OCI-LY1 (cell line): ENCODE data around the gene TEKT2.

Experiments
- H2AFZ ChIP-seq: fragments of 200-600 bp; sonication (generic), shearing (Covaris generic); 2 replicates; pipeline ENCODE4 v1.6.0; 2014; ENCODE audit warnings: antibody characterized with exemption, mild to moderate bottlenecking, low read length
- H3F3A ChIP-seq: fragments of 200-600 bp; sonication (generic), shearing (Covaris generic); 2 replicates; pipeline ENCODE4 v1.6.0; 2014; ENCODE audit warnings: mild to moderate bottlenecking, antibody characterized with exemption, low read length, moderate library complexity; ENCODE audit not compliant: insufficient read depth
- H3K27ac ChIP-seq: fragments of 200-600 bp; sonication (generic); 2 replicates; pipeline ENCODE4 v1.5.1; 2014; ENCODE audit warnings: low read length, mixed run types, mild to moderate bottlenecking, low read depth; ENCODE audit not compliant: poor library complexity, severe bottlenecking
- H3K27me3 ChIP-seq: fragments of 200-600 bp; sonication (generic); 2 replicates; pipeline ENCODE4 v1.6.0; 2014; ENCODE audit warnings: antibody characterized with exemption, mild to moderate bottlenecking, low read length, moderate library complexity; ENCODE audit not compliant: insufficient read depth
- H3K36me3 ChIP-seq: fragments of 200-600 bp; sonication (generic); 2 replicates; pipeline ENCODE4 v1.6.1; 2014; ENCODE audit warnings: mild to moderate bottlenecking, antibody characterized with exemption, low read length, moderate library complexity, mixed read lengths; ENCODE audit not compliant: insufficient read depth
- H3K4me1 ChIP-seq: fragments of 200-600 bp; sonication (generic); 2 replicates; pipeline ENCODE4 v1.5.1; 2014; ENCODE audit warnings: mild to moderate bottlenecking, low read length, moderate library complexity; ENCODE audit not compliant: insufficient read depth, severe bottlenecking
- H3K4me2 ChIP-seq: fragments of 200-600 bp; sonication (generic), shearing (Covaris generic); 2 replicates; pipeline ENCODE4 v1.6.1; 2014; ENCODE audit warnings: low read length
- H3K4me3 ChIP-seq: fragments of 200-600 bp; sonication (generic); 2 replicates; pipeline ENCODE4 v1.5.1; 2014; ENCODE audit warnings: low read length, low read depth, mild to moderate bottlenecking, mixed read lengths; ENCODE audit not compliant: poor library complexity, severe bottlenecking
- H3K79me2 ChIP-seq: fragments of 200-600 bp; shearing (Covaris generic); 2 replicates; pipeline ENCODE4 v1.6.1; 2016; ENCODE audit warnings: mixed run types, low read length, mixed read lengths; ENCODE audit not compliant: insufficient read depth
- H3K9ac ChIP-seq: fragments of 200-600 bp; sonication (generic), shearing (Covaris generic); 2 replicates; pipeline ENCODE4 v1.6.1; 2014; ENCODE audit warnings: mild to moderate bottlenecking, low read length, mixed read lengths
- H3K9me2 ChIP-seq: fragments of 200-600 bp; sonication (generic), shearing (Covaris generic); 2 replicates; pipeline ENCODE4 v1.6.1; 2014; ENCODE audit warnings: low read depth, mild to moderate bottlenecking, low read length, mixed read lengths
- H3K9me3 ChIP-seq: fragments of 200-600 bp; shearing (Covaris generic); 2 replicates; pipeline ENCODE4 v1.6.1; 2014; ENCODE audit warnings: low read length, mixed read lengths
- H4K20me1 ChIP-seq: fragments of 200-600 bp; sonication (generic), shearing (Covaris generic); 2 replicates; pipeline ENCODE4 v1.6.0; 2016; ENCODE audit warnings: mild to moderate bottlenecking, low read length; ENCODE audit not compliant: insufficient read depth
- CTCF ChIP-seq: fragments of 200-600 bp; sonication (generic), shearing (Covaris generic); IDR thresholded peaks from 2 replicates; pipeline ENCODE4 v1.5.1; 2017; ENCODE audit warnings: mild to moderate bottlenecking, antibody characterized with exemption, low read length, moderate library complexity, mixed read lengths
- EZH2 ChIP-seq: fragments of 200-600 bp; sonication (generic), shearing (Covaris generic); IDR thresholded peaks from 2 replicates; pipeline ENCODE4 v1.8.0; 2017; ENCODE audit warnings: borderline replicate concordance, mixed run types, mild to moderate bottlenecking, antibody characterized with exemption, low read length, moderate library complexity, mixed read lengths

The TEKT2 gene

GRCh38 chr1:36119456-36119855, 35.6 kb downstream of the TEKT2 start:
- Histone ChIP-seq H2AFZ (no peak overlapping the region), H3K9ac (no peak overlapping the region), H3K4me1 (peaks cover 17% of the 10 kb centered on the region), H3K4me3 (no peak overlapping the region), H3K4me2 (no peak overlapping the region), H3K27ac (no peak overlapping the region), H3F3A (no peaks in the 10 kb centered on the region), H3K9me2 (no peaks in the 10 kb centered on the region), H4K20me1 (no peaks in the 10 kb centered on the region), H3K36me3 (no peaks in the 10 kb centered on the region), H3K27me3 (peaks cover 12% of the 10 kb centered on the region), H3K79me2 (no peaks in the 10 kb centered on the region), H3K9me3 (no peaks in the 10 kb centered on the region)
- no peak for TF ChIP-seq CTCF

GRCh38 chr1:36122062-36123030, 38.5 kb downstream of the TEKT2 start:
- no peaks in the 10 kb centered on the region for H3K36me3 ChIP-seq
- no peak overlapping the region for H2AFZ ChIP-seq
- H3K4me3 ChIP-seq, result no peak overlapping the region
- peaks cover 25% of the 10 kb centered on the region for H3K4me1 ChIP-seq
- no peak overlapping the region for H3K9ac ChIP-seq
- no peaks in the 10 kb centered on the region for H3K9me2 ChIP-seq
- peak overlapping the region; percentile 37; the same call in 1 of the 2 replicates for H3K4me2 ChIP-seq
- TF ChIP-seq CTCF, result no peak
- no peak for TF ChIP-seq EZH2
- H4K20me1 ChIP-seq, result no peaks in the 10 kb centered on the region
- H3K27me3 ChIP-seq, result peaks cover 12% of the 10 kb centered on the region
- H3F3A ChIP-seq, result no peaks in the 10 kb centered on the region
- no peaks in the 10 kb centered on the region for H3K79me2 ChIP-seq
- no peak overlapping the region for H3K27ac ChIP-seq
- no peaks in the 10 kb centered on the region for H3K9me3 ChIP-seq

DNA sequence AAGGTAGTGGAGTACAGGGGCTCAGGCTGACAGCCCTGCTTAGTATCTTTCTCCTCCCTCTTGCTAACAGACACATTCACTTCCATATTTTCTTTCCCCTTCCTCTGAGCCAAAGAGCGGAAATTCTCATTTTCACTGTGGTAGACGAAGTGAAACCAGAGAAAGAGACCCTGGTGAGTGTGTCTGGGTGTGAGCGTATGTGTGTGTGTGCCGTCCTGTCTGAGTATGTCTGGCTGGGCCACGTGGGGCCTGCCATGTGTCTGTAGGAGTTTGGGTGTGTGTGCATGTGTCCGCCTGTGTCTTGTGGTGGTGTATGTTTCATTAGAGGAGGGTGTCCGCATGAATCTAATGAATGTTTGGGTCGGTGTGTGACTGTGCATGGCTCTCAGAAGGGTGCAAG, 39.5 kb downstream of the TEKT2 start:
- no peak for TF ChIP-seq CTCF
- no peak for TF ChIP-seq EZH2

More for the DNA sequence above, 39.5 kb downstream of the TEKT2 start:
- Histone ChIP-seq H3K79me2 (no peaks in the 10 kb centered on the region), H3K9me2 (no peaks in the 10 kb centered on the region), H3K4me2 (peak overlapping the region; percentile 37; the same call in 1 of the 2 replicates), H3K9me3 (no peaks in the 10 kb centered on the region), H3K27me3 (peaks cover 10% of the 10 kb centered on the region), H3K9ac (0 out of 2 replicates have a peak overlapping the region, but pooled peaks have one; percentile 2), H3K4me3 (peak overlapping the region; percentile 5), H4K20me1 (no peaks in the 10 kb centered on the region), H3K27ac (no peak overlapping the region), H3K4me1 (peaks cover 25% of the 10 kb centered on the region), H3K36me3 (no peaks in the 10 kb centered on the region), H2AFZ (no peak overlapping the region), H3F3A (no peaks in the 10 kb centered on the region)
